Measurements from ENCODE around the gene SPC24.

- TF ChIP-seq POLR2AphosphoS5 (IDR thresholded peaks at IDR 0.05; ENCODE audit: borderline replicate concordance, low read depth, low read length) = no peak
- no peak for TF ChIP-seq EZH2 (IDR thresholded peaks at IDR 0.05)
These were observed 18.8 kb upstream of the SPC24 start for GRCh38 chr19:11174336-11174735.

Measured in SK-N-MC (cell line).